Muscle of leg (tissue), 11 donors: Measurements from ENCODE around the gene KIF1C. TPM values are rescaled to one million over a fixed set of nuclear protein-coding genes. Genes with fewer than 3 reads are reported as not detected.
"Not testable (repeated sequence)": the region's sequence is repeated elsewhere in the genome, so short reads cannot be mapped to it uniquely, and the experiment has no call there.

Experiments
- DNase-seq: peaks from one replicate; pipeline ENCODE4 v3.0.0; 2013
- H3K27ac ChIP-seq: one replicate; pipeline ENCODE4 v1.5.1; 2013; ENCODE audit warnings: mild to moderate bottlenecking, low read length, control low read depth
- H3K27me3 ChIP-seq: one replicate; pipeline ENCODE4 v1.6.1; 2013; ENCODE audit warnings: low read length; ENCODE audit not compliant: control insufficient read depth, insufficient read depth
- H3K36me3 ChIP-seq: one replicate; pipeline ENCODE4 v1.6.1; 2013; ENCODE audit warnings: low read length; ENCODE audit not compliant: control insufficient read depth, insufficient read depth
- H3K4me1 ChIP-seq: one replicate; pipeline ENCODE4 v1.6.1; 2013; ENCODE audit warnings: low read length; ENCODE audit not compliant: control insufficient read depth, insufficient read depth
- H3K4me3 ChIP-seq: one replicate; pipeline ENCODE4 v1.5.1; 2013; ENCODE audit warnings: low read length, control low read depth
- H3K9me3 ChIP-seq: replicated peaks from 2 replicates; pipeline ENCODE4 v1.6.1; 2013; ENCODE audit warnings: low read depth, low read length; ENCODE audit not compliant: control insufficient read depth
- WGBS: methylation state at CpG from one replicate; pipeline ENCODE4 v1.1.5; 2013; ENCODE audit warnings: missing lambda C conversion rate; ENCODE audit not compliant: insufficient coverage; 5-methylcytosine and 5-hydroxymethylcytosine counted together
- polyA plus RNA-seq, 8 donors: library from polyadenylated mRNA; unstranded; fragments of 120-200 nt; gene quantifications; one replicate each; pipeline versions ENCODE4 v1.2.1 to v1.2.3, GENCODE V29; 2013; ENCODE audit warnings: inconsistent platforms in 1 of 8, low replicate concordance in 1 of 8; ENCODE audit not compliant: insufficient read length in 8 of 8, insufficient read depth in 1 of 8
- total RNA-seq: library from RNA; stranded (reverse); fragments of 120-200 nt; gene quantifications from one replicate; pipeline ENCODE4 v1.2.4, GENCODE V29; 2013

The KIF1C gene
- total and polyA plus RNA-seq, 9 donors: 57.0 to 103 (median 93.6) TPM

- 94% methylated on average over 1 of the region's 1 CpG for WGBS
- no peak for DNase-seq
- no peak overlapping the region for H3K4me3 ChIP-seq
These were observed 45.8 kb downstream of the KIF1C start for GRCh38 chr17:5043524-5043923.

DNA sequence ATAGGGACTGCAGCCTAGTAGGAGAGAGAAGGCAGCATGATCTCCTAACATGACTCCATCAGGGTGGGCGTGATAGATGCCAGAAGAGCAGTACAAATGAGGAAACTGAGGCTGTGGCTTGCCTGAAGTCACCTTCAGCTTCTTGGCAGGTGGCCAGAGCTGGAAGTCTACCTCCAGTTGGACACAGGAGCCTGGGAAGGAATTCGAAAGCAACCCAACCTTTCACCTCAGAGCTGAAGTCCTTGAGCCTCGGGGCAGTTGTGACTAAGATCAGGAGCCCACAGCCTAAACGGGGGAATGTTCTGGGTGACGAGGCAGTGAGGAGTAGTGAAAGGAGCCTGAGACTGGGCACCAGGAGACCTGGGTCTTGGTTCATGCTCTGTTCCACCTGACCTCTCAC, 46.9 kb downstream of the KIF1C start:
- H3K36me3 ChIP-seq: no peaks in the 10 kb centered on the region
- WGBS: 100% methylated on average over 1 of the region's 5 CpGs
- H3K9me3 ChIP-seq: no peaks in the 10 kb centered on the region
- no peak overlapping the region for H3K4me3 ChIP-seq
- H3K27me3 ChIP-seq: no peaks in the 10 kb centered on the region
- no peak for DNase-seq
- H3K4me1 ChIP-seq: peaks cover 6% of the 10 kb centered on the region
- H3K27ac ChIP-seq: no peak overlapping the region

More at GRCh38 chr17:5043524-5043923, 45.8 kb downstream of the KIF1C start:
- no peaks in the 10 kb centered on the region for H3K9me3 ChIP-seq
- no peaks in the 10 kb centered on the region for H3K27me3 ChIP-seq
- no peaks in the 10 kb centered on the region for H3K4me1 ChIP-seq
- no peaks in the 10 kb centered on the region for H3K36me3 ChIP-seq
- H3K27ac ChIP-seq: no peak overlapping the region

GRCh38 chr17:5045496-5045895, 47.7 kb downstream of the KIF1C start:
- H3K4me1 ChIP-seq: peaks cover 13% of the 10 kb centered on the region
- H3K27me3 ChIP-seq: no peaks in the 10 kb centered on the region
- WGBS: 100% methylated on average over 1 of the region's 6 CpGs
- DNase-seq: no peak
- H3K4me3 ChIP-seq: no peak overlapping the region
- H3K9me3 ChIP-seq: no peaks in the 10 kb centered on the region
- H3K27ac ChIP-seq: no peak overlapping the region
- no peaks in the 10 kb centered on the region for H3K36me3 ChIP-seq

DNA sequence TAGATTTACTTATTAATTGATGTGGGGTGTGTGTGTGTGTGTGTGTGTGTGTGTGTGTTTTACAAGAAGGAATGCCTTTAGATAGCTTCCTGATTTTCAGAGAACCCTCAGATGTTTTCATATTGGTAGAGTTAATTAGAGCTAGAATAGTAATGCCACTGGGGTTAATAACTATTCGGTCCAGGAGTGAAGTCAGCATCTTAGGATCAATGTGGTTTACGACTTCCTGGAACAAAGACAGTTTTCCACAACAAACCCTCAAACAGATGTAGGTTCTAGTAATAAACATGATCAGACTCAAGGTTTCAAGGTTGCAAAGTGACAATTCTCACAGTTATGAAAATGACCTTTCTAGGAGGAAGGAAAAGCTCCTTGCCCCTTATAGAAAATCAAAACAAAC, 49.7 kb downstream of the KIF1C start:
- H3K9me3 ChIP-seq: no peaks in the 10 kb centered on the region
- H3K4me1 ChIP-seq: peaks cover 13% of the 10 kb centered on the region
- no peak overlapping the region for H3K27ac ChIP-seq
- peak; percentile 90 for DNase-seq
- no peaks in the 10 kb centered on the region for H3K27me3 ChIP-seq
- no peak overlapping the region for H3K4me3 ChIP-seq
- no CpG with 5 or more reads among the region's 2 CpGs for WGBS
- no peaks in the 10 kb centered on the region for H3K36me3 ChIP-seq

DNA sequence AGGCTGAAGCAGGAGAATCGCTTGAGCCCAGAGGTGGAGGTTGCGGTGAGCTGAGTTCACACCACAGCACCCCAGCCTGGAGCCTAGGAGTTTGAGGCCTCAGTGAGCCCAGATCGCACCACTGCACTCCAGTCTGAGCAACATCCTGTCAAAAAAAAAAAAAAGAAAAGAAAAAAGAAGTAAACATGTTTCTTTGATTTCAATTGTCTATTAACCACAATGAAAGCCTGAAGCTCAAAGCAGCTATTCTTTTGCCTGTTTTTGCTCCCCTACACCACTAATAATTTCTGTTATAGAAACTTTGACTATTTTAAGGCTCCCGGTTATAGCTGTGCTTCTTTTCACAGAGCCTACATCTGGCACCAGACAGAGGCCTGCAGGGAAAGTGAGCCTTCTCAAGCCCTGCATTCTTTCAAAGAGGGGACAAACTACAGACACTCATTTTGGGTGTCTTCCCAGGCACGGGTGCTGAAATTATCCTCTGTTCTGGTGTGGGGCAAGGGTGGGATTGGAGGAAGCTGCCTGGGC, 51.6 kb downstream of the KIF1C start:
- H3K9me3 ChIP-seq: no peaks in the 10 kb centered on the region
- WGBS: 13% methylated on average over 1 of the region's 5 CpGs
- no peaks in the 10 kb centered on the region for H3K27me3 ChIP-seq
- DNase-seq: peak; percentile 64
- H3K27ac ChIP-seq: peak overlapping the region; percentile 78
- H3K36me3 ChIP-seq: no peaks in the 10 kb centered on the region
- no peak overlapping the region for H3K4me3 ChIP-seq
- peaks cover 13% of the 10 kb centered on the region for H3K4me1 ChIP-seq

GRCh38 chr17:5050278-5050677, 52.5 kb downstream of the KIF1C start:
- Histone ChIP-seq H3K4me3 (no peak overlapping the region), H3K4me1 (peaks cover 13% of the 10 kb centered on the region), H3K36me3 (no peaks in the 10 kb centered on the region), H3K27me3 (no peaks in the 10 kb centered on the region), H3K27ac (no peak overlapping the region), H3K9me3 (no peaks in the 10 kb centered on the region)
- peak; percentile 94 for DNase-seq
- WGBS: 13% methylated on average over 2 of the region's 9 CpGs

DNA sequence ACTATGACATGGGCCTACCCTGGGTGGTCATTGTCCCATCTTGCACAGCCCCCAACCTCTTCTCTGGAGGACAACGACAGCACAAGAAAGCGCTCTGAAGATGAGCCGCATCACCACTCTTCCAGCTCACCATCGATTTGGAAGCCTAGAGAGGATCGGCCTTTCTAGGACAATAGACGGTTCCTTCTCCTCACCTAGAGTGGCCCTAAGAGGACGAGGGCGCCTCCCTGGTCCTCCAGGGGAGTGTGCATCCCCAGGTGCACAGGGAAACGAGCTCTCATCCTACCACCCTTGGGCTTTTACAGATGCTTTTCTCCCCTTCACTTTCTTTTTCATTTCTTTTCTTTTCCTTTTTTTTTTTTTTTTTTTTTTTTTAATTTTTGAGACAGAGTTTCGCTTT, 57.8 kb downstream of the KIF1C start:
- no peaks in the 10 kb centered on the region for H3K27me3 ChIP-seq
- H3K9me3 ChIP-seq: no peaks in the 10 kb centered on the region
- H3K4me1 ChIP-seq: no peaks in the 10 kb centered on the region
- 86% methylated on average over 9 of the region's 10 CpGs for WGBS
- H3K36me3 ChIP-seq: no peaks in the 10 kb centered on the region
- H3K27ac ChIP-seq: no peak overlapping the region
- H3K4me3 ChIP-seq: no peak overlapping the region
- DNase-seq: no peak

GRCh38 chr17:5065227-5065744, 67.5 kb downstream of the KIF1C start:
- H3K36me3 ChIP-seq: no peaks in the 10 kb centered on the region
- H3K9me3 ChIP-seq: no peaks in the 10 kb centered on the region
- H3K4me3 ChIP-seq: no peak overlapping the region
- H3K27ac ChIP-seq: no peak overlapping the region
- 17% methylated on average over 1 of the region's 1 CpG for WGBS
- no peaks in the 10 kb centered on the region for H3K4me1 ChIP-seq
- peaks cover 2% of the 10 kb centered on the region for H3K27me3 ChIP-seq
- DNase-seq: no peak

DNA sequence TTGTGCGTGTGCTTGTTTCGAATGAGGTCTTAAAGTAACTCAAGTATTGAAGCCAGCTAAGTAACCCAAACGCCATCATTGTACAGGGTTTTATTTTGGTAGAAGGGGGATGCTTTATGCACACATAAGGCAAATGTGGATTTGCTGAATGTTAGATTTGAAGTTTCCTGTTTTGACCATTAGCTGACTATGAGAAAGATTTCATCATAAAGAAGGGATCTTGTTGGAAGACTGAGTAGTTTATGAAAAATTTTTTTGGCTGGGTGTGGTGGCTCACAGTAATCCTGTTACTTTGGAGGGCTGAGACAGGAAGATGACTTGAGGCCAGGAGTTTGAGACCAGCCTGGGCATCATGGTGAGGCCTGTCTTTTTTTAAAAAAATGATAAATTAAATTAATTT, 70.5 kb downstream of the KIF1C start:
- no peaks in the 10 kb centered on the region for H3K9me3 ChIP-seq
- H3K4me1 ChIP-seq: no peaks in the 10 kb centered on the region
- no peaks in the 10 kb centered on the region for H3K36me3 ChIP-seq
- no peak overlapping the region for H3K27ac ChIP-seq
- no peak for DNase-seq
- 93% methylated on average over 2 of the region's 3 CpGs for WGBS
- no peaks in the 10 kb centered on the region for H3K27me3 ChIP-seq
- no peak overlapping the region for H3K4me3 ChIP-seq

DNA sequence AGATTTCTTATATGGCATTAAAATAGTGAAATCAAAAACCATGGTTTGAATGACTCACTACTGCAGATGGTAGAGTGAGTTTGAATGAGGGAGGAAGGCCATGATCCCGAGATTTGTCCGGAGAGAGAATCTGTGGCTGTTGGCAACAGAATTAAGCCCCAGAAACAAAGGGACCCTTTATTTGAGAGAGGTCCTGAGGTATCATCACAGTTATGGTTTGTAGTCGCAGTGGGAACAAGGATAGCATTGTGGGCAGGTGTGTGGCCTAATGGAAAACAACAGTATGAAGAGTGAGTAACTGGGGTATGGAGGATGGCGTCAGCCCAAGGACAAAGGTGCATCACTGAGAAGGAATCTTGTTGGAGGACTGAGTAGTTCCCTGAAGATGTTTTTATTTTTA, 72.0 kb downstream of the KIF1C start:
- WGBS: 80% methylated on average over 3 of the region's 4 CpGs
- no peak for DNase-seq
- H3K36me3 ChIP-seq: no peaks in the 10 kb centered on the region
- no peaks in the 10 kb centered on the region for H3K4me1 ChIP-seq
- no peaks in the 10 kb centered on the region for H3K9me3 ChIP-seq
- no peak overlapping the region for H3K4me3 ChIP-seq
- no peaks in the 10 kb centered on the region for H3K27me3 ChIP-seq
- no peak overlapping the region for H3K27ac ChIP-seq

- not testable (repeated sequence) for H3K4me3 ChIP-seq, DNase-seq, H3K27ac ChIP-seq, H3K9me3 ChIP-seq, H3K27me3 ChIP-seq, H3K36me3 ChIP-seq
- whole genome bisulfite sequencing: 100% methylated on average over 3 of the region's 5 CpGs
- peaks cover 11% of the 10 kb centered on the region for H3K4me1 ChIP-seq
These were observed 77.7 kb downstream of the KIF1C start for GRCh38 chr17:5075472-5075871.
